ENCODE data around the gene RTL5.

The RTL5 gene

GRCh38 chrX:72110051-72110875 lies 21.5 kb downstream of the RTL5 start:
- DNase-seq (ENCODE audit: low read depth in 2 of 2) = no peak

- DNase-seq (ENCODE audit: low read depth in 2 of 2) = no peak
Measured at GRCh38 chrX:72108666-72109065, 23.0 kb downstream of the RTL5 start.

- DNase-seq (ENCODE audit: low read depth in 2 of 2) = no peak
Measured at GRCh38 chrX:72107841-72108595, 23.7 kb downstream of the RTL5 start.

- no peak for DNase-seq (ENCODE audit: low read depth in 2 of 2)
Measured at GRCh38 chrX:72107320-72107719, 24.4 kb downstream of the RTL5 start.

- peak in 1 of 2 donors; percentile 12 for DNase-seq (ENCODE audit: low read depth in 2 of 2)
Measured at GRCh38 chrX:72105436-72105835, 26.3 kb downstream of the RTL5 start.

GRCh38 chrX:72102760-72103159 lies 29.0 kb downstream of the RTL5 start:
- DNase-seq (ENCODE audit: low read depth in 2 of 2) = no peak

GRCh38 chrX:72102126-72102525 lies 29.6 kb downstream of the RTL5 start:
- DNase-seq (ENCODE audit: low read depth in 2 of 2) = no peak

GRCh38 chrX:72101597-72102037 lies 30.1 kb downstream of the RTL5 start:
- no peak for DNase-seq (ENCODE audit: low read depth in 2 of 2)

- DNase-seq (ENCODE audit: low read depth in 2 of 2) = peak; percentile 35 to 41
Measured at GRCh38 chrX:72100824-72101351, 30.8 kb downstream of the RTL5 start.

GRCh38 chrX:72100051-72100755 lies 31.5 kb downstream of the RTL5 start:
- DNase-seq (ENCODE audit: low read depth in 2 of 2) = no peak

- DNase-seq (ENCODE audit: low read depth in 2 of 2) = no peak
Measured at GRCh38 chrX:72097098-72097497, 34.6 kb downstream of the RTL5 start.

GRCh38 chrX:72095370-72095769 lies 36.3 kb downstream of the RTL5 start:
- no peak for DNase-seq (ENCODE audit: low read depth in 2 of 2)

- peak; percentile 18 to 23 for DNase-seq (ENCODE audit: low read depth in 2 of 2)
Measured at GRCh38 chrX:72094894-72095293, 36.8 kb downstream of the RTL5 start.

GRCh38 chrX:72089254-72089653 lies 42.5 kb downstream of the RTL5 start:
- DNase-seq (ENCODE audit: low read depth in 2 of 2) = no peak

GRCh38 chrX:72088761-72089160 lies 43.0 kb downstream of the RTL5 start:
- no peak for DNase-seq (ENCODE audit: low read depth in 2 of 2)

- no peak for DNase-seq (ENCODE audit: low read depth in 2 of 2)
Measured at GRCh38 chrX:72086995-72087394, 44.7 kb downstream of the RTL5 start.

GRCh38 chrX:72084114-72084513 lies 47.6 kb downstream of the RTL5 start:
- DNase-seq (ENCODE audit: low read depth in 2 of 2) = no peak

GRCh38 chrX:72083291-72083690 lies 48.4 kb downstream of the RTL5 start:
- no peak for DNase-seq (ENCODE audit: low read depth in 2 of 2)

- no peak for DNase-seq (ENCODE audit: low read depth in 2 of 2)
Measured at GRCh38 chrX:72081605-72082320, 50.0 kb downstream of the RTL5 start.

- no peak for DNase-seq (ENCODE audit: low read depth in 2 of 2)
Measured at GRCh38 chrX:72080800-72081199, 50.9 kb downstream of the RTL5 start.

- DNase-seq (ENCODE audit: low read depth in 2 of 2) = no peak
Measured at GRCh38 chrX:72080150-72080549, 51.6 kb downstream of the RTL5 start.
